ENCODE results near the gene RAB30. TPM values are rescaled to one million over a fixed set of nuclear protein-coding genes. Genes with fewer than 3 reads are reported as not detected.

RAB30 gene
- total RNA-seq, 1 donor from 2014 or later = 73.8 TPM

DNA sequence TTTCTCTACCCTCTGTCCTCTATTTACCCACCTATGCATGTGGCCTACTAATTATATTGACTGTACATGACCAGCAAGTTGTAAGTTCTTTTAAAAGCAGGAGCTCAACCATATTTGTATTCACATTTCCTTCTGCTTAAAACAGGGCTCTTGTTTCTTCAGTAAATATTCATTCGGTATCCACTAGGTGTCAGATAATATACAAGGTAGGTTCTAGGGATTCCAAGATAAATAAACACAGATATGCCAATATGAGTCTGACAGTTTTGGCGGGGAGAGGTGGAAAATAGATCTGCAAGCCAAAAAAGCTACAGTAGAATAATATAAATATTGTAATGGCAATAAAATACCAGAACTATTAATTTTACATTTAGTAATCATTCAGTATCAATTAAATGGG is 15.3 kb upstream of the RAB30 start:
- no peaks in the 10 kb centered on the region for H3K27me3 Mint-ChIP-seq (ENCODE audit: unreplicated experiment)

DNA sequence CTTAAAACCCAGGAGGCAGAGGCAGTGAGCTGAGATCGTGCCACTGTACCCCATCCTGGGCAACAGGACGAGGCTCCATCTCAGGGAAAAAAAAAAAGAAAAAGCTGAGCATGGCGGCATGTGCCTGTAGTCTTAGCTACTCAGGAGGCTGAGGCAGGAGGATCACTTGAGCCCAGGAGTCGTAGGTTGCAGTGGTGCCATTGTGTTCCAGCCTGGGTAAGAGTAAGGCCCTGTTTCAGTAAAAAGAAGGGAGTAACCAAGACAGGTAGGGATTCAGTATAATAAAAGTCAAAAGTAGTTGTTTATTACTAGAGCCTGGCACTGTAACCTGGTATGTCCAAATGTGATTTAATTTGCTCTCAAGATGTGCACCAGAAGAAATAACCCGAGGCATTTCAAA is 8.1 kb upstream of the RAB30 start:
- Mint-ChIP-seq H3K36me3 (ENCODE audit: unreplicated experiment) (peaks cover 9% of the 10 kb centered on the region), H3K4me1 (ENCODE audit: unreplicated experiment) (no peaks in the 10 kb centered on the region), H3K27me3 (ENCODE audit: unreplicated experiment) (no peaks in the 10 kb centered on the region), H3K4me3 (ENCODE audit: unreplicated experiment) (no peak overlapping the region), H3K27ac (ENCODE audit: unreplicated experiment) (no peak overlapping the region), H3K9me3 (ENCODE audit: unreplicated experiment) (no peaks in the 10 kb centered on the region)
- no peak for DNase-seq (ENCODE audit: extremely low spot score, unreplicated experiment)
- TF ChIP-seq, protein P1, sequence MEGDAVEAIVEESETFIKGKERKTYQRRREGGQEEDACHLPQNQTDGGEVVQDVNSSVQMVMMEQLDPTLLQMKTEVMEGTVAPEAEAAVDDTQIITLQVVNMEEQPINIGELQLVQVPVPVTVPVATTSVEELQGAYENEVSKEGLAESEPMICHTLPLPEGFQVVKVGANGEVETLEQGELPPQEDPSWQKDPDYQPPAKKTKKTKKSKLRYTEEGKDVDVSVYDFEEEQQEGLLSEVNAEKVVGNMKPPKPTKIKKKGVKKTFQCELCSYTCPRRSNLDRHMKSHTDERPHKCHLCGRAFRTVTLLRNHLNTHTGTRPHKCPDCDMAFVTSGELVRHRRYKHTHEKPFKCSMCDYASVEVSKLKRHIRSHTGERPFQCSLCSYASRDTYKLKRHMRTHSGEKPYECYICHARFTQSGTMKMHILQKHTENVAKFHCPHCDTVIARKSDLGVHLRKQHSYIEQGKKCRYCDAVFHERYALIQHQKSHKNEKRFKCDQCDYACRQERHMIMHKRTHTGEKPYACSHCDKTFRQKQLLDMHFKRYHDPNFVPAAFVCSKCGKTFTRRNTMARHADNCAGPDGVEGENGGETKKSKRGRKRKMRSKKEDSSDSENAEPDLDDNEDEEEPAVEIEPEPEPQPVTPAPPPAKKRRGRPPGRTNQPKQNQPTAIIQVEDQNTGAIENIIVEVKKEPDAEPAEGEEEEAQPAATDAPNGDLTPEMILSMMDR (IDR thresholded peaks at IDR 0.05) = no peak

More for the DNA sequence above, 15.3 kb upstream of the RAB30 start:
- DNase-seq (ENCODE audit: extremely low spot score, unreplicated experiment) = no peak
- H3K9me3 Mint-ChIP-seq (ENCODE audit: unreplicated experiment) = no peaks in the 10 kb centered on the region
- TF ChIP-seq, protein P1 (IDR thresholded peaks at IDR 0.05) = peak; percentile 27
- peaks cover 3% of the 10 kb centered on the region for H3K4me1 Mint-ChIP-seq (ENCODE audit: unreplicated experiment)
- no peak overlapping the region for H3K4me3 Mint-ChIP-seq (ENCODE audit: unreplicated experiment)
- no peak overlapping the region for H3K27ac Mint-ChIP-seq (ENCODE audit: unreplicated experiment)
- H3K36me3 Mint-ChIP-seq (ENCODE audit: unreplicated experiment) = peaks cover 2% of the 10 kb centered on the region

DNA sequence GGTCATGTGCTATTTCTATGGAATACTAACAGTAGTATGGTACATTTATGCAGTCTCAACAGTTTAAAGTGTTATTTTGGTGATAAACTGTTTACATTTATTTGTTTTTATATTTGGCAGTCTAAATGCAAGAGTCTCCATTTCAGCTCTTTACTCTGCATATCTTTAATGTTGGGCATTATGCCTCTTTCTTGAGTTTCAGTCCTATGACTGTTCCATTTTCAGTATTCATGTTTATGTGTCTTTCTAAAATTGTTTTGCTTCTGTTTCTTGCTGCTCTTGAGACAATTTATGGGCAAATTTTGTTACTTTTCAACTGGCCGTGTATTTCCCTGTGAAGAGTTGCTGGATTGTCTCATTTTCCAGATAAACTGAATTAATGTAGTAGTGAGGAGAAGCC is 6.6 kb upstream of the RAB30 start:
- Mint-ChIP-seq H3K4me3 (ENCODE audit: unreplicated experiment) (no peak overlapping the region), H3K9me3 (ENCODE audit: unreplicated experiment) (no peaks in the 10 kb centered on the region), H3K27me3 (ENCODE audit: unreplicated experiment) (no peaks in the 10 kb centered on the region), H3K27ac (ENCODE audit: unreplicated experiment) (no peak overlapping the region), H3K4me1 (ENCODE audit: unreplicated experiment) (peaks cover 7% of the 10 kb centered on the region), H3K36me3 (ENCODE audit: unreplicated experiment) (peaks cover 13% of the 10 kb centered on the region)
- DNase-seq (ENCODE audit: extremely low spot score, unreplicated experiment) = no peak
- TF ChIP-seq, protein P1 (IDR thresholded peaks at IDR 0.05) = no peak

DNA sequence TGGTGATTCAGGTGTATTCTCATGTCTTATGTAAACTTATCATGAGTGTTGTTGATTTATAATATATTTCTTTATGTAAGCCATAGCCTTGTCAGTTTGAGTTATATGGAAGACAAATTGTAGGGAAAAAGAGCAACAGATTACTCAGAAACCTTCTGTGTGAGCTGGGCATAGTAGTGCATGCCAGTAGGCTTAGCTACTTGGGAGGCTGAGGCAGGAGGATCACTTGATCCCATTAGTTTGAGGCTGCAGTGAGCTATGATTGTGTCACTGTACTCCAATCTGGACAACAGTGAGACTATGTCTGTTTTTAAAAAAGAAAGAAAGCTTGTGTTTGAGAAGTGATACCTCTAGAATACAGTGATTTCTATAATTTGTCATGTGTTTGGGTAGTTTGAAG is 2.2 kb upstream of the RAB30 start:
- Mint-ChIP-seq H3K9me3 (ENCODE audit: unreplicated experiment) (no peaks in the 10 kb centered on the region), H3K36me3 (ENCODE audit: unreplicated experiment) (peaks cover 11% of the 10 kb centered on the region), H3K27ac (ENCODE audit: unreplicated experiment) (no peak overlapping the region)

DNA sequence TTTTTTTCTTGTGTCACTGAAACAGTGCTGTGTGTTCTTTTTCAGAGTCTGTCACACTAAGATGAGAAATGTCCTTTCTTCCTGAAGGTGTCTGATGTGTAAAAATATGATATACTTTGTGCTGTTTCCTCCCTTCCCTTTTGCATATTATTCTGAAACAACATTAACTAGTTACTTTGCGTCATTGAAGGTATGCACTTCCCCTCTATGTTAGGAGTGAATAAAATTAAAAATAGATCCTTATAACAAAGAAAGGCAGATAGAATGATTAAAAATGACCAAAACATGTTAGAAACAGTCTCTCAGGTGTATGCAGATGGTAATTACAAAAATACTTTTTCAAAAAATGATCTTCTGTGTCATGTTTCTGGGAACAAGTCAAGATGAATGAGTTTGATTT is 1.6 kb upstream of the RAB30 start:
- Mint-ChIP-seq H3K9me3 (ENCODE audit: unreplicated experiment) (no peaks in the 10 kb centered on the region), H3K4me1 (ENCODE audit: unreplicated experiment) (peaks cover 35% of the 10 kb centered on the region), H3K36me3 (ENCODE audit: unreplicated experiment) (peaks cover 9% of the 10 kb centered on the region), H3K27me3 (ENCODE audit: unreplicated experiment) (no peaks in the 10 kb centered on the region), H3K4me3 (ENCODE audit: unreplicated experiment) (no peak overlapping the region), H3K27ac (ENCODE audit: unreplicated experiment) (no peak overlapping the region)
- TF ChIP-seq, protein P1 (IDR thresholded peaks at IDR 0.05) = no peak
- DNase-seq (ENCODE audit: extremely low spot score, unreplicated experiment) = no peak

More for the DNA sequence above, 2.2 kb upstream of the RAB30 start:
- no peak for DNase-seq (ENCODE audit: extremely low spot score, unreplicated experiment)
- H3K27me3 Mint-ChIP-seq (ENCODE audit: unreplicated experiment) = no peaks in the 10 kb centered on the region
- TF ChIP-seq, protein P1 (IDR thresholded peaks at IDR 0.05) = no peak
- no peak overlapping the region for H3K4me3 Mint-ChIP-seq (ENCODE audit: unreplicated experiment)
- H3K4me1 Mint-ChIP-seq (ENCODE audit: unreplicated experiment) = peaks cover 28% of the 10 kb centered on the region
